Thoracic aorta (tissue), 2 donors: Measurements from ENCODE around the gene SETBP1. TPM values are rescaled to one million over a fixed set of nuclear protein-coding genes. Genes with fewer than 3 reads are reported as not detected.

Experiments used
- ATAC-seq: fragments of 150-250 bp; one replicate; pipeline ENCODE4 v1.8.0; 2017; ENCODE audit warnings: low read depth; ENCODE audit not compliant: insufficient number of reproducible peaks, low FRiP score
- DNase-seq: peaks from one replicate; pipeline ENCODE4 v3.0.0-alpha.2; 2020; ENCODE audit warnings: low spot score
- H3K27ac ChIP-seq, 2 donors: fragments of 200-600 bp; sonication (generic); 1 replicate in 1 of 2; 2 replicates in 1 of 2; pipeline ENCODE4 v1.5.1; 2016; ENCODE audit warnings: mild to moderate bottlenecking in 2 of 2, moderate library complexity in 2 of 2
- H3K27me3 ChIP-seq: fragments of 200-600 bp; sonication (generic); replicated peaks from 2 replicates; pipeline ENCODE4 v1.6.0; 2016; ENCODE audit warnings: mild to moderate bottlenecking; ENCODE audit not compliant: insufficient read depth
- H3K36me3 ChIP-seq: fragments of 200-600 bp; sonication (generic); one replicate; pipeline ENCODE4 v1.5.1; 2016
- H3K4me1 ChIP-seq, 2 donors: fragments of 200-600 bp; sonication (generic); 1 replicate in 1 of 2; 2 replicates in 1 of 2; pipeline versions ENCODE4 v1.5.1 to v1.6.0; 2016; ENCODE audit warnings: low read depth in 2 of 2, mild to moderate bottlenecking in 1 of 2; ENCODE audit not compliant: control insufficient read depth in 1 of 2
- H3K4me3 ChIP-seq: fragments of 200-600 bp; sonication (generic); 2 replicates; pipeline ENCODE4 v1.5.1; 2016; ENCODE audit warnings: mild to moderate bottlenecking
- H3K9me3 ChIP-seq: fragments of 200-600 bp; sonication (generic); 2 replicates; pipeline ENCODE4 v1.5.1; 2016
- total RNA-seq, 2 donors: library from RNA; depleted of rRNA; stranded (reverse); fragments of >200 nt; gene quantifications; one replicate each; pipeline versions ENCODE4 v1.1.0 to v1.2.3, GENCODE V29; 2016
- TF ChIP-seq, protein P1 (sequence below): fragments of 200-600 bp; sonication (generic); IDR thresholded peaks from one replicate; pipeline ENCODE4 v1.5.1; 2019; ENCODE audit warnings: antibody characterized with exemption

SETBP1 gene
- total RNA-seq, 2 donors from 2014 or later = 39.3 to 50.2 TPM

DNA sequence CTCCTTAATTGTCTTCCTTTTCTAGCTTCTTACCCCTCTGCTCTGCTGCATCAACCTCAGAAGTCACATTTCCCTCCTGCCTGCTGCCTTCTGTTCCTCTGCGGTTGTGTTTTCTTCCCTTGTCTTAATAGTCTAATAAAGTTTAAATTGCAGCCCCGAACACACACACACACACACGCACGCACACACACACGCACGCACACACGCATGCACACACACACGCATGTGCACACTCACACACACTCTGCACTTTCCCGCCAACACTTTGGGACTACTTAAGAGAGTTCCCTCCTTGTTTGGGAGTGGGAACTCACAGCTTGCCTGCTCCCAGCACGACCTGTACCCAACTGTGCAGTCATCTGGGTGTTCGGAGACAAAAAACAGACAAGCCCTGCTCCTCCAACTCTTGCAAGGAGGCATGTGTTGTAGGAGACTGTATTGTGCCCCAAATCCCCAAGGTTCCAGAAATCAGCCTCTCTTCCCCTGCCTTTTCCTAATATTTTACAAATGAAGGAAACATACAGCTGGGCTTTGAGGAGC is 99.1 kb downstream of the SETBP1 start:
- ATAC-seq (no peak), DNase-seq (no peak)
- H3K27ac ChIP-seq = no peak overlapping the region
- H3K36me3 ChIP-seq = no peaks in the 10 kb centered on the region
- no peaks in the 10 kb centered on the region for H3K27me3 ChIP-seq
- no peak overlapping the region for H3K4me3 ChIP-seq
- no peaks in the 10 kb centered on the region for H3K9me3 ChIP-seq
- TF ChIP-seq, protein P1, sequence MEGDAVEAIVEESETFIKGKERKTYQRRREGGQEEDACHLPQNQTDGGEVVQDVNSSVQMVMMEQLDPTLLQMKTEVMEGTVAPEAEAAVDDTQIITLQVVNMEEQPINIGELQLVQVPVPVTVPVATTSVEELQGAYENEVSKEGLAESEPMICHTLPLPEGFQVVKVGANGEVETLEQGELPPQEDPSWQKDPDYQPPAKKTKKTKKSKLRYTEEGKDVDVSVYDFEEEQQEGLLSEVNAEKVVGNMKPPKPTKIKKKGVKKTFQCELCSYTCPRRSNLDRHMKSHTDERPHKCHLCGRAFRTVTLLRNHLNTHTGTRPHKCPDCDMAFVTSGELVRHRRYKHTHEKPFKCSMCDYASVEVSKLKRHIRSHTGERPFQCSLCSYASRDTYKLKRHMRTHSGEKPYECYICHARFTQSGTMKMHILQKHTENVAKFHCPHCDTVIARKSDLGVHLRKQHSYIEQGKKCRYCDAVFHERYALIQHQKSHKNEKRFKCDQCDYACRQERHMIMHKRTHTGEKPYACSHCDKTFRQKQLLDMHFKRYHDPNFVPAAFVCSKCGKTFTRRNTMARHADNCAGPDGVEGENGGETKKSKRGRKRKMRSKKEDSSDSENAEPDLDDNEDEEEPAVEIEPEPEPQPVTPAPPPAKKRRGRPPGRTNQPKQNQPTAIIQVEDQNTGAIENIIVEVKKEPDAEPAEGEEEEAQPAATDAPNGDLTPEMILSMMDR = no peak
- peaks cover 15 to 65% of the 10 kb centered on the region in 2 donors for H3K4me1 ChIP-seq

DNA sequence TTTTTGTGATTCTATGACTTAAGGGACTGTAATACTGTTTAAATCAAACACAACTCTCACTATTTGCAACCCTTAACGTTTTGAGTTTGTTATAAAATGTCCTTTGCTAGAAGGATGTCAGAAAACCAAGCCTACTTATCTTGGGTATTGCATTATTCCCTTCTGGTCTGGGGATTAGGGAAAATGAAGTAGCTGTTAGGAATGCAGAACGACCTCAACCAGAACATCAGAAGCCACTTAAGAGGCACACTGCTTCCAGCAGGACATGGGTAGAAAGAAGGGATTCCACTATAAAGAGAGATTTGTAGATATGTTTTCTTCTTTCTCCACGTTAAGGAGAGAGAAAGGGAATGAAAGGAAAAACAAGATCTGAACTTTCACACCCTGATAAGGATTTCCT is 101.2 kb downstream of the SETBP1 start:
- Histone ChIP-seq H3K9me3 (no peaks in the 10 kb centered on the region), H3K4me3 (no peak overlapping the region), H3K4me1 (peaks cover 15 to 56% of the 10 kb centered on the region in 2 donors), H3K27me3 (no peaks in the 10 kb centered on the region), H3K36me3 (no peaks in the 10 kb centered on the region), H3K27ac (peak overlapping the region in 1 of 2 donors; percentile 9)
- DNase-seq (no peak), ATAC-seq (no peak)
- TF ChIP-seq, protein P1 = no peak

DNA sequence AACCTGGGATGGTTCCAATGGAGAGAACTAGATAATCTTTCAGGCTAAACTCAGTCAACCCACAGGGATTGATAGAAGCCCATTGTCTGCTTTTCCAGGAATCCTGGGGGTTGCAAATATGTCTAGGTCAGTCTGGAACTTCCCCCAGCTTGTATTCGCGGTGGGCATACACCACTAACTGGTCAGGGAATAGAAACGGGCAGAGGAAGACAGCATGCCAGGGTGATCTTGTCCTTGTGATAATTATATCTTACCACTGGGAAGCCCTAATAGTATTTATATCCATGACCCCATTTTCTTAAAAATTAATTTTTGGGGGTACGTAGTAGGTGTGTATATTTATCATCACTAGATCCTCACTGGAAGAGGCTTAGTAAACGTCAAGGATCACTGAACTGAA is 101.9 kb downstream of the SETBP1 start:
- Histone ChIP-seq H3K4me1 (peaks cover 12 to 49% of the 10 kb centered on the region in 2 donors), H3K36me3 (no peaks in the 10 kb centered on the region), H3K9me3 (no peaks in the 10 kb centered on the region), H3K4me3 (no peak overlapping the region), H3K27me3 (no peaks in the 10 kb centered on the region), H3K27ac (peak overlapping the region in 1 of 2 donors; percentile 9)
- TF ChIP-seq, protein P1 = no peak
- ATAC-seq (no peak), DNase-seq (no peak)

DNA sequence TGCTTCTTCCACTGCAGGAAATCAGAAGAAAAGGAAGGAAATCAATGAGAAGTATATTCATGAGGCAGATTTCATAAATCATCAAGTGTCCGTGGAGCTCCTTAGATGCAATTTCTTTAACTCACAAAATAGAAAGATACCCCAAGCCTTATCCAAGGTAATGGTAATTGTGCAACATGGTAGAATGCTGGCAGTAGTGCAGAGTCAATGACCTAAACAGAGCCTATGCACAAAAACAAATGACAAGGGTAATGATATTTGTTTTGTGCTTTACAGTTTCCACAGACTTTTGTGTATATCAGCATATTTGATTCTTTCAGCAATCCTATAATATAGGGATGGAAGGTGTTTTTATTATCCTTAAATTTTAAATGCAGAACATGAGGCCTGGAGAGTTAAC is 102.7 kb downstream of the SETBP1 start:
- Histone ChIP-seq H3K27ac (no peak overlapping the region), H3K9me3 (no peaks in the 10 kb centered on the region), H3K27me3 (no peaks in the 10 kb centered on the region), H3K36me3 (no peaks in the 10 kb centered on the region), H3K4me3 (no peak overlapping the region), H3K4me1 (peaks cover 8 to 41% of the 10 kb centered on the region in 2 donors)
- TF ChIP-seq, protein P1 = no peak
- no peak for ATAC-seq
- no peak for DNase-seq

DNA sequence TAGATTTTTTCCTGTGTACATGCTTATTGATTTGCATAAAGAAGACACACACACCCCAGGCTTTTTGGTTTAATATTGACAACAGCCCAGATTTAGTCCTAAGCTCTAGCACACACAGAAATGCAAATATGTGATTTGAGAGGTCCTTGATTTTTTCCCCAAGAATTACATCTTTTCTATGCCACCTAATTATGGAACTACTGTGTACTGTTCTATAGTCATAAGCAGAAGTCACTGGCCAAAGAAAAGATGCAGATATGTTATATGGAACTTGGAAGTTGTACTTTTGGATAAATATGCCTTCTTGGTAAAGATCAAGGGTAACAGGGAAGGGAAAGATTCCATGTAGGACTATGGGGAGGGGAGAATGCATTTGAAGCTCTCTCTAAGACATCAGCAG is 105.6 kb downstream of the SETBP1 start:
- Histone ChIP-seq H3K27me3 (no peaks in the 10 kb centered on the region), H3K36me3 (no peaks in the 10 kb centered on the region), H3K9me3 (no peaks in the 10 kb centered on the region), H3K27ac (no peak overlapping the region), H3K4me3 (peak overlapping the region; percentile 12), H3K4me1 (peaks cover 23 to 38% of the 10 kb centered on the region in 2 donors)
- ATAC-seq (no peak), DNase-seq (no peak)
- TF ChIP-seq, protein P1 = no peak
